EH (cell line): ENCODE data around the gene TEX14.
"Not testable (repeated sequence)": the region's sequence is repeated elsewhere in the genome, so short reads cannot be mapped to it uniquely, and the experiment has no call there.

Experiments used
- DNase-seq: peaks from one replicate; pipeline ENCODE4 v3.0.0-alpha.2; 2015; ENCODE audit warnings: low read depth

The TEX14 gene

DNA sequence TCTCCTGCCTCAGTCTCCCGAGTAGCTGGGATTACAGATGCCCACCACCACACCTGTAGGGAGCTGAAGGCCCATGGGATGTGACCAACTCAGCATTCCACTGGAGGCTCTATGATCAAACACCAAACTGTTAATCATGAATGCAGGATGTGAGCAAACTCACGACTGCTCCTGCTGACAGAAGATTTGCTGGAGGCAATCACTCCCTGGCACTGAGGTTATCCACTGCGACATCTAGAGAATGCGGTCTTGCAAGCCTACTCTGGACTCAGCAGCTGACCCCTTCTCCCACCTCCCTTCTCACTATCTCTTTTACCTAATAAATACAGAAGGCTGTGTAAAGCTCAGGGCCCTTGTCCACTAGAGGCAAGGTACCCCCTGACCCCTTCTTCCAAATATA lies 4.9 kb downstream of the TEX14 start:
- DNase-seq = no peak

DNA sequence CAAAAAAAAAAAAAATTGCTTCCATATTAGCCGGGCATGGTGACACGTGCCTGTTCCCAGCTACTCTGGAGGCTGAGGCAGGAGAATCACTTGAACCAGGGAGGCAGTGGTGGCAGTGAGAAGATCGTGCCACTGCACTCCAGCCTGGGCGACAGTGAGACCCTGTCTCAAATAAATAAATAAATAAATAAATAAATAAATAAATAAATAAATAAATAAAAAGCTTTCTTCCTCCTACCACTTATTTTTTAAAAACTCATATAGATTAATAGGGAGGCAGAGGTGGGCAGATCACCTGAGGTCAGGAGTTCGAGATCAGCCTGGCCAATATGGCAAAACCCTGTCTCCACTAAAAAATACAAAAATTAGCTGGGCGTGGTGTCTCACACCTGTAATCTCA lies 7.4 kb downstream of the TEX14 start:
- not testable (repeated sequence) for DNase-seq

DNA sequence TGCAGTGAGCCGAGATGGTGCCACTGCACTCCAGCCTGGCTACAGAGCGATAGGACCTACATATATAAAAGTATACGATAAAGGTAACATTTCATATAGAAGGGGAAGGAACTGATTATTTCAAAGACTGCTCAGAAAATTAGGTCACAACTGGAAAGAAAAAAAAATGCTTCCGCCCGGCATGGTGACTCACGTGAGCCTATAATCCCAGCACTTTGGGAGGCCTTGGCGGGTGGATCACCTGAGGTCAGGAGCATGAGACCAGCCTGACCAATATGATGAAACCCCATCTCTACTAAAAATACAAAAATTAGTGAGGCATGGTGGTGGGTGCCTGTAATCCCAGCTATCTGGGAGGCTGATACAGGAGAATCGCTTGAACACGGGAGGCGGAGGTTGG lies 7.8 kb downstream of the TEX14 start:
- DNase-seq = no peak

DNA sequence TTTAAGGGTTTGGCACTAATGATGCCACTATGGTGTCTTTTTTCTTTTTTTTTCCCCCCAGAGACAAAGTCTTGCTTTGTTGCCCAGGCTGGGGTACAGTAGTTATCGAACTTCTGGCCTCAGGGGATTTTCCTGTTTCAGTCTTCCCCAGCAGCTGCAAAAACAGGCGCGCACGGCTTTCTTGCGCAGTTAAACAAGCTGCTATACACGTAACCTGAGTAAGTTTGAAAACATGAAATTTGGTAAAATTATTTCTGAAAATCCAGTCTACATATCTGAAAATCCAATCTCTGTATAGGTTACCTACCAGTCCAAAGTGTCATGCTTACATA lies 11.8 kb downstream of the TEX14 start:
- DNase-seq = no peak

DNA sequence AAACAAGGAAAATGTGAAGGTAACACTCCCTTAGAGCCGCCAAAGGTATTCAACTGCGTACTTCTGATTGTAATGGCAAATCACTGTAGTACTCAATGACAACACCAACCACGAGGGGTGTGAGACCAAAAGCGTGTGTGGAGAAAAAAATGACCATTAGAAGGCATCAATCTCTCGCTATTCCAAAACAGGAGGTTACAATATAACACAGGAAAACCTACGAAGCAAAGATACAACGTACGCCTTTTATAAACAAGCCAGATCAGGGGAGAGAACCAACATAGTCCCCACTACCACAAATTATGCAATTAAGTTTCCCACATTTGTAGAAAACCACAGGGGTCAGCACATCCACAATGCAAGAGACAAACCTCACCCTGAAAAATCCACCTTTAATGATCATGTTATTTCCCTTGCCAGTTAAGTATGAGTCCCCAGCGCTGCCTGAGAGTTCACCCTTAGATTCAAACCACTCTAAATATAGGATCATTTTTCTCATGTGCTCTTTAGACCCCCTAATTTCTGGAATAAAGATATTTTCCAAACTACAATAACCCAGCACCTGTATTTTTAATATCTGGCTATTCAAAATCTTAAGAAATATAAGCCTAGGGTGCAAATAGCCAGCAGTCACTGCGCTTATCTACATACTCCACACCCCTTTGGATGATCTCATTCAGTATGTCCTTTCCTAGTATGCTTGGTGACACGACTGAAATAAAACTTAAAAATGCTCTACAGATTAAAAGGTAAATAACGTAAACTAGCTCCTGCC lies 12.4 kb downstream of the TEX14 start:
- DNase-seq = peak; percentile 44

DNA sequence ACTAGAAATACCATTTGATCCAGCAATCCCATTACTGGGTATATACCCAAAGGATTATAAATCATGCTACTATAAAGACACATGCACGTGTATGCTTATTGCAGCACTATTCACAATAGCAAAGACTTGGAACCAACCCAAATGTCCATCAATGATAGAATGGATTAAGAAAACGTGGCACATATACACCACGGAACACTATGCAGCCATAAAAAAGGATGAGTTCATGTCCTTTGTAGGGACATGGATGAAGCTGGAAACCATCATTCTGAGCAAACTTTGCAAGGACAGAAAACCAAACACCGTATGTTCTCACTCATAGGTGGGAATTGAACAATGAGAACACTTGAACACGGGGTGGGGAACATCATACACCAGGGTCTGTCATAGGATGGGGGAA lies 13.6 kb downstream of the TEX14 start:
- DNase-seq = not testable (repeated sequence)

DNA sequence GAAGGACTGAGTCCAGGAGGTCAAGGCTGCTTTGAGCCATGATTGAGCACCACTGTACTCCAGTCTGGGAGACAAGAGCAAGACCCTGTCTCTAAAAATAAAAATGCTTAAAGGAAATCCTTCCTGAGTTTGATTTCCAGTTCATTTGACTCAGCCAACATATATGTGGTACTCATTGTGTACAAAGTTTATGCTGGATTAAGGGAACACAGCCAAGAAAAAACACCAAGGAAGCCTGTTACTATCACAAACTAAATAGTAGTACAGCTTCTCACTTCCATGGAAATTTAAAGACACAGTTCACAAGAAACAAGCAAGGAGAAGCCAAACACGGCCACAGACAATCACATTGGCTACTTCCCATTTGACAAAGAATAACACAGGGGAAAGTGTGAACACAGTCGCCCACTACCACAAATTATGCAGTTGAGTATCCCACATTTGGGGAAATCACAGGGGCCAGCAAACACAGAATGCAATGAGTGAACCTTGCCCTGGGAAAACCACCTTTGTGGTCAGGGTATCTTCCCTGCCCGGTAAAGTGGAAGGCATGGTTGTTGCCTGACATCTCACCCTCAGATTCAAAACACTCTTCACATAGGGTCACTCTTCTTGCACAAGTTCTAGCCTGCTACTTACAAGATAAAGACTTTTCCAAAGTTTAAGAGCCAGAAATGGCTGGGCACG lies 14.5 kb downstream of the TEX14 start:
- DNase-seq = peak; percentile 61

DNA sequence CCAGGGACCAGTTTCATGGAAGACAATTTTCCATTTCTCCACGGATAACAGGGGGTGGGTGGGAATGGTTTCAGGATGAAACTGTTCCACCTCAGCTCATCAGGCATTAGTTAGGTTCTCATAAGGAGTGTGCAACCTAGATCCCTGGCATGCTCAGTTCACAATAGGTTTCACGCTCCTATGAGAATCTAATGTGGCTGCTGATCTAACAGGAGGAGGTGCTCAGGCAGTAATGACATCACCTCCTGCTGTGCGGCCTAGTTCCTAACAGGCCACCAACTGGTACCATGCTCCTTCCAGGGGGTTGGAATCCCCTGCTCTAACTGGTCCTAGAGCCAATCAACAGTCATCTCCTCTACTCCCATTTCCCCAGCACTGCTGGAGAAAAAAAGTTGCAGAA lies 19.9 kb downstream of the TEX14 start:
- no peak for DNase-seq

DNA sequence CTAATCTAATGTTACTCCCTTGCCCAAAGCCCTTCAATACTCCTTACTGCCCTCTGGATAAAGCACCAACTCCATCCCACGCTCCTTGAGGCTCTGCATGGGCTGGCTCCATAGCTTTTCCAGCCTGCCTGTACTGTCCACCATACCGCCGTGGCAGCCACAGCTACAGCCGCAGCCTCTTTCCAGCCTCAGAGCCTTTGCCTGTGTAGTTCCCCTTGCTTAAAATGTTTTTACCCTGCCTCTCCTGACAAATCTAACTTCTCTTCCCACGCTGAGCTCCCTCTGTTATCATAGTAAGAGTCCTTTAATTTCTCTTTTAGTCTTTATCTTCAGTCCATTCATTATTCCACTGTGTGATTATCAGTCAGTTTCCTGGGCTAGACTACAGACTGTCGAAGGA lies 22.0 kb downstream of the TEX14 start:
- DNase-seq = no peak

DNA sequence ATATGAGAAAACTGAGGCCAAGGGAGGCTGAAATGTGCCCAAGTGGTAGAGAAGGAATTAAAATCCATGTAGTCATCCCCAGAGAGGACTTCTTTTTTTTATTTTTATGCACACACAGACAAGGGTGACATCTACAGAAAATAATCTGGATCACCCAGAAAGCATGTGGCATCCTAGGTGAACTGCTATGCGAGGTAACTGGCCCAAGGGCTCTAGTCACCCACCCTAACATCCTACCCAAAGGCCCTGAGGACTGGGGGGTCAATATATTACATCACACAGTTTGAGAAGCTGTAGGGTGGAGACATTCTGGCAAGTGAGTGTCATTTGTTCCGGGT lies 23.3 kb downstream of the TEX14 start:
- DNase-seq = no peak

DNA sequence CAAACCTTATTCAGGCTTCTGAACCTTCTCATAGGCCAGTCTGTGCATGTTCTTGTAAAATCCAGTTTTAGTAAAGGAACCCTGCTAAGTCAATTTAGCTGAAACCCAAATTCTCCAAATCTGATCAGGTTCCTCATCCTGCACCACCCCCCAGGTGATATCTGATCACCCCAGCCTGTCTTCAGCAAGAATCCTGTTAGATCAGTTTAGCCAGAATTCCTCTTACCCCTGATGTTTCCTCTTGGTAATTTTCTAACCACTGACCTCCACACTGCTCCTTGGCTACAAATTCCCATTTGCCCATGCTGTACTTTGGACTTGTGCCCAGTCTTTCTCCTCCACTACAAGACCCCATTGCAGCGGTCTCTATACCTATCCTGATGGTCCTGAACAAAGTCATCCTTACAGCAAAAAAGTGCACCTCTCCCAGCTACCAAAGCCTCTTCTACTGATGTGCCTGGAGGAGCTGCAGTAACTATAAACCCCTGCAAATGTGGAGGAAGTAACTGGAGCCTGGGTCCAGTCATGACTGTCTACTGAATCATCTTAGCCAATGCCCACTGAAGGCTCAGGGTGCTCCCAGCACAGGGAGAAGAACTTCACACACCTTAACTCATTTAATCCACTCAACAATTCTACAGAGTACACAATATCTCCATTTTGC lies 23.8 kb downstream of the TEX14 start:
- DNase-seq = peak; percentile 34

DNA sequence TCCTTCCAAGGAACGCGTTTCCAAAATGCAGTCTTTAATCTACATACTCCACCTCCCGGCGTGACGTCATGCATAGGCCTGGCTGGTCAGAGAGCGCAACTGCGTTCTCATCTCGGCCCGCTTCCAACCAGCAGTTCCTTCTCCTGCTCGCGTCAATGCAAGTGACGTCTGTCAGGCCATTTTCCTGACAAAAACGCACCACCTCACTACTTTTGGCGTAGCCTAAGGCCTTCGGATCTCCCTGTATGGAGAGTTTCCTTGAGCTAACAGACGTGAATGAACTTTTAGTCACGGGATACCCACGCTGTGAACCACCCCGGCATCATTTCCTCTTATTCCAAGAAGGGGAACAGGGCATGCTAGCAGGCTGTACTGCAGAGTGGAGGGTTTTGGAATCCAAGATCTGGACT lies 25.0 kb downstream of the TEX14 start:
- peak; percentile 29 for DNase-seq

DNA sequence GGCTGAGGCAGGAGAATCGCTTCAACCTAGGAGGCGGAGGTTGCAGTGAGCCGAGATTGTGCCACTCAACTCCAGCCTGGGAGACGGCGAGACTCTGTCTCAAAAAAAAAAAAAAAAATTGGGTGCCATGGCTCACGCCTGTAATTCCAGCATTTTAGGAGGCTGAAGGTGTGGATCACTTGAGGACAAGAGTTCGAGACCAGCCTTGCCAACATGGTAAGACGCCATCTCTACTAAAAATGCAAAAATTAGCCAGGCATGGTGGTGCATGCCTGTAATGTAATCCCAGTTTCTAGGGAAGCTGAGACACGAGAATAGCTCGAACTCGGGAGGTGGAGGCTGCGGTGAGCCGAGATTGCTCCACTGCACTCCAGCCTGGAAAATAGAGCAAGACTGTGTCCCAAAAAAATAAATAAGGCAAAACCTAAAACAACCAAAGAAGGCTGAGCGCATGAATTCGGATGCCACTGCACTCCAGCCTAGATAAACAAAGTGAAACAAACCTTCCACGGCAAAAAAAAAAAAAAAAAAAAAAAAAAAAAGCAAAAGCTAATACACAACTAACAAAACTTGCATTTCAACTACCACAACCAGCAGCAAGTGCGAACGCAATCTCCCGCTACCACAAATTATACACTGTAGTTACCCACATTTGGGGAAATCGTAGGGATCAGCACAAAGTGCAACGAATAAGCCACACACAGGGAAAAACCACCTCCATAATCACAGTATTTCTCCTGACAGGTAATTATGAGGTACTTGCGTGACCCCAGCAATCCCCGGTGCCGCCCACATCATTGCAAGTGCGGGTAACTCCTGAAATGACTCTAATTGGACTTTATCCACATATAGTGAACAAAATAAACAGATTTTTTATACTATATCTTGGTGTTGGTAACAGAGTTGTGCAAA lies 25.6 kb downstream of the TEX14 start:
- DNase-seq = no peak

DNA sequence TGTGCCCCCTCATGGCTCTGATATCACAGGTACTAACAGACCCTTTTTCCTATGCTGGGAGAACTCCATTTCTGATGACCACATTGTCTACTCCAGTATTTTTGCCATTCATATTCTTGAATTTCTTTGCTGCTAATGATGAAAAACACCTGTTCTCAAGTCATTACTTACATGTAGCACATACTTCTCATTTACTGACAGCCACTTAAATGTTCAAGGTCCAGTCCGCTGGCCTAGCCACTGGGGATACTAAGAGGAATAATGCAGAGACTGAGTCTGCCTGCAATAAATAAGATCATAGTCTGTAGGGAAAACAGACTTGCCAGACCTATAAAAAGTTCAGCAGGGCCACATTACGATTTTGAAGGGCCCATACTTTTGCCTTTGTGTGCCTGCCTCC lies 27.5 kb downstream of the TEX14 start:
- no peak for DNase-seq

DNA sequence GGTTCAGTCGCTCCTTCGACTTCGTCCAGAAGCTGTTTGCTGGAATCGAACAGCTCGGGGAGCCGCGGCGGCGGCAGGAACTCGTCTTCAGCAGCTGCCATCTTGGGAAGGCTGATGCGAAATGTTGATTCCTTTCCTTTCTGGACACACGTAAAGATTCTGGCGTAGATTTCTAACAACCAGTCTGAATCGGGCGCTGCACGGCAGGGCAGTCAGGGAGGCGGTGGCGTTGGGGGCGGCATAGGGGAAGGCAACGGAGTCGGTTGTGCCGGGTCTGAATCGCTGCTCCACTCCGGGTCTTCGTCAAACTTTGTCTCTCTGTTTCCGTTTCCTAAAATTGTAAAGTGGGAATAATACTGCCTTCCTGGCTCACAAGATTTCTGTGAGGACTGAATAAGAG lies 30.3 kb downstream of the TEX14 start:
- DNase-seq = no peak

DNA sequence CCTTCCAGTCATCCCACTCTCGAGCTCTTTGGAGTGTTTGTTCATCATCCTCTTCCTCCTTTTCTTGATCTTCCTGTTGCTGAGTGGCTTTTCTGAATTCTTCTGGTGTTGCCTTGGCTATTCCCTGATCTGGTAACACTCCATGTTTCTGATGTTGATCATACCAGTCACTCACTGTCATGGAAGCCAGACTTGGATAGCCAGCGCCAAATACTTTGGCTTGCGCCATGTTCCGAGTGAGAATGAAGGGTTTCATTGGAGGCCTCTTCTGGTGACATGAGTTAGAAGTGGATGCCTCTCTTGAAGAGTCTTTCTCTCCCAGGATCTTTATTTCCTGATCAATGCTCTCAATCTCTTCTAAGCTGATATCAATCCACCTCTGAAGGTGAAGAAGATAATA lies 31.2 kb downstream of the TEX14 start:
- DNase-seq = no peak

DNA sequence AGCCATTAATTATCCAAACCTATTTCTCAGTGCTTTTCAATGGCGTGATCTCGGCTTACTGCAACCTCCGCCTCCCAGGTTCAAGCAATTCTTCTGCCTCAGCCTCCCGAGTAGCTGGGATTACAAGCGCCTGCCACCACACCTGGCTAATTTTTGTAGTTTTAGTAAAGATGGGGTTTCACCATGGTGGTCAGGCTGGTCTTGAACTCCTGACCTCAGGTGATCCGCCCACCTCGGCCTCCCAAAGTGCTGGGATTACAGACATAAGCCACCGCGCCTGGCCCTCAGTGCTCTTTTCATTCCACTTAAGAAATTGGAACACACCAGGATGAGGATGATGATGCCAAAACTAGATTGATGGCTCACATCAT lies 32.1 kb downstream of the TEX14 start:
- DNase-seq = not testable (repeated sequence)

DNA sequence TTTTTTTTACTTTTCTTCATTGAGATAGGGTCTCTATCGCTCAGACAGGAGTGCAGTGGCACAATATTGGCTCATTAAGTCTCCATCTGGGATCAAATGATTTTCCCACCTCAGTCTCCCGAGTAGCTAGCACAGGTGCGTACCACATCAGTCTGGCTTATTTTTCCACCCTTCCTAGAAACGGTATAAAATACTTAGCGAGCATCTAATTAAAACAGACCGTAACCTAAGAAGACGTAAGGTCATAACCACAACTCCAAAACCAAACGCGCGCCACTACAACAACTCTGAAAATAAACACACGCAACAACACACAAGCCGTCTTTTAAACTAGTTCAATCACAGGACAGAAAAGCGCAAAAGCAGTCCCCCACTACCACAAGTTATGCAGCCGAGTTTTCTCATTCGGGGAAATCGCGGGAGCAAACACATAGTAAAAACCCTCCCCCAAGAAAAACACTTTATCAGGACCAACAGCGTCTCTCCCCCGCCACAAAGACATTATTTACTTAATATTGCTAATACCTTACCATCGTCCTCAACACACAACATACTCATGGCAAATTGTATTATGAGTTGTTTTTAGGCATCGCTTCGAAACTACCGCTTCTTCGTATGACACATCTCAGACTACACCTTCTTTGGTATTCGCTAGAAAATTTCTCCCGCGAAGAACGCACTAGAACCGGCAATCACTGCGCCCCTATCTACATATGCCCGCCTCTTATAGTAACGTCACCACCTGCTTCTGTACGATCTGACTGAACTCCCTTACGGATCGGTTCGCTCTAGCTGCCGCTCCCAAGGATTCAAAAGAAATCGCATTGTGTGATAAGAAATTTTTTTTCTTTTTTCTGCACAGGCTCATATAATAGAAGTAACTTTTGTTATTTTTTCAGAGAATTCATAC lies 32.8 kb downstream of the TEX14 start:
- peak; percentile 98 for DNase-seq

DNA sequence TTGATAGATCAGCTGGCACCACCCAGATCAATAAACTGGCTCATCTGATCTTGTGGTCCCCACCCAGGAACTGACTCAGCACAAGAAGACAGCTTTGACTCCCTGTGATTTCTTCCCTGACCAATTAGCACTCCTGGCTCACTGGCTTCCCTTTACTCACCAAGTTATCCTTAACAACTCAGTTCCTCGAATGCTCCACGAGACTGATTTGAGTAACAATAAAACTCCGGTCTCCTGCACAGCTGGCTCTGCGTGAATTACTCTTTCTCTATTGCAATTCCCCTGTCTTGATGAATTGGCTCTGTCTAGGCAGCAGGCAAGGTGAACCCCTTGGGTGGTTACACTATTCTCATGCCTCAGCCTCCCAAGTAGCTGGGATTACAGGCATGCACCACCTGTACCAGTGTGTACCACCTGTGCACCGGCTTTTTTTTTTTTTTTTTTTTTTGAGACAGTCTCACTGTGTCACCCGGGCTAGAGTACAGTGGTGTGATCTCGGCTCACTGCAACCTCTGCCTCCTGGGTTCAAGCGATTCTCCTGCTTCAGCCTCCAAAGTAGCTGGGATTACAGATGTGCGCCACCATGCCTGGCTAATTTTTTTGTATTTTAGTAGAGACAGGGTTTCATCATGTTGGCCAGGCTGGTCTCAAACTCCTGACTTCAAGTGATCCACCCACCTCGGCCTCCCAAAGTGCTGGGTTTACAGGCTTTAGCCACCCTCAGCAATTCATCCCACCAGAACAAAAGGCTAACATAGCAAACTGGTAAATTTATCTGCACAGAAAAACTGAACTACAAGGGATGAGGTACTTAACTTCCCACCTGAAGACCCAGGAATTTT lies 33.7 kb downstream of the TEX14 start:
- peak; percentile 28 for DNase-seq

DNA sequence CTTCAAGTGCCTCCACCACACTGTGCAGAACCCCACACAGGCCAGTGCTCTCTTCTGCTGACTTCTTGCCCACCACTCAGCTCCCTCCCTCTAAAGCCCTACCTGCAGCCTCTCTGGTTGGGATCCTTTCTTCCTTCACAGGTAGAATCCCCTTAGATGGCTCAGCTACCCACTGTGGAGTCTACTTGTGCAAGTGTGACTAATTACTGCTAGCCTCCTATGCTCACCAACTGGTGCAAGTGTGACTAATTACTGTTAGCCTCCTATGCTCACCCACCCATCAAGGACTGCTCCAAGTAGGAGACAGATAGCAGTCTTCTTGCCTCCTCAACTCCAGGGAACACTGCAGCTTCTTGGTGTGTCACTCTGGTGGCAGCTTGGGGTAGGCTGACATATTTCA lies 43.6 kb downstream of the TEX14 start:
- no peak for DNase-seq

DNA sequence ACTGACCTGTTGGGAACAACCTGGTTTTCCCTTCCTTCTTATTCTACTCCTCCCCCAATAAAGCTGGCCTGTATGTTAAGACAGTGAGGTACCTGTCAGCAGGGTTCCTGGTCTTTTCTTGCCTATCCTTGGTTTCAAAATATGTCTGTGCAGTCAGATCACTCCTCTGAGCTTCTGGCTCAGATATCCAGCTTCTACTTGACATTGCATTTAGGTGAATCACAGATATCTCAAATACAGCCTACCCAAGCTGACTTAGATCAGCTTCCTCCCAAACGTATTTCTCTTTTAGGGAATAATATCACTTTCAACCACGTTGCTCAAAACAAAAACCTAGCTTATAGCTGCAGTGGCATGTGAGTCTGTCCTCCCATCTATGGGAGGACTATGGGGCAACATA lies 48.7 kb downstream of the TEX14 start:
- DNase-seq = peak; percentile 76
